Astrocyte of the spinal cord (primary cell): Measurements from ENCODE around the gene STK39.
"Not testable (repeated sequence)": the region's sequence is repeated elsewhere in the genome, so short reads cannot be mapped to it uniquely, and the experiment has no call there.

Experiments used
- DNase-seq: peaks from one replicate; pipeline ENCODE4 v3.0.0; 2011; ENCODE audit warnings: low read depth, low spot score
- H3K4me3 ChIP-seq: 2 replicates; pipeline ENCODE4 v1.5.1; 2011; ENCODE audit warnings: low read depth, mild to moderate bottlenecking, low read length, moderate library complexity
- in situ Hi-C: cut with HindIII; loops from 2 replicates; pipeline ENCODE4 v1.10.0; 2017; ENCODE audit warnings: low sequenced_read_pairs
- TF ChIP-seq, protein P1 (sequence below): IDR thresholded peaks from 2 replicates; pipeline ENCODE4 v1.5.1; 2012; ENCODE audit warnings: low read depth, mild to moderate bottlenecking, low read length, inconsistent platforms

Gene STK39

DNA sequence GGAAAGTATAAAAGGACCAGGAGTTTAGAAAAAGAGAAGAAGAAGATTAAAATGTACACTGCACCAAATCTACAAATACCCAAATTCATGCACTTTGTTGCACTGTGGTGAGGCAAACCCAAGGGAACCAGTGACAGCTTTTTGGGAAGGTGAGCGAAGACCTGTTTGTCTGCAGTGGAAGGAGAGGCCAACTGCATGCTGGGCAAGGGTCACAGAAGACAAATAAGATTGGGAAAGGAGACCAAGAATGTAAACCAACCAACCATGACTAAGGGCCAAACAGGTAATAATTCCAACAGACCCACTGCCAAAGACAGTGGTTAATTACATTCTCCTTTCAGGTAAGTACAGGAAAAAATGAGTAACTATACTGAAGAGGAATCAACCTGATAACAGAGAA, 202.8 kb downstream of the STK39 start:
- no peak overlapping the region for H3K4me3 ChIP-seq
- no peak for DNase-seq
- in situ Hi-C loops, result no loop called here
- TF ChIP-seq, protein P1, sequence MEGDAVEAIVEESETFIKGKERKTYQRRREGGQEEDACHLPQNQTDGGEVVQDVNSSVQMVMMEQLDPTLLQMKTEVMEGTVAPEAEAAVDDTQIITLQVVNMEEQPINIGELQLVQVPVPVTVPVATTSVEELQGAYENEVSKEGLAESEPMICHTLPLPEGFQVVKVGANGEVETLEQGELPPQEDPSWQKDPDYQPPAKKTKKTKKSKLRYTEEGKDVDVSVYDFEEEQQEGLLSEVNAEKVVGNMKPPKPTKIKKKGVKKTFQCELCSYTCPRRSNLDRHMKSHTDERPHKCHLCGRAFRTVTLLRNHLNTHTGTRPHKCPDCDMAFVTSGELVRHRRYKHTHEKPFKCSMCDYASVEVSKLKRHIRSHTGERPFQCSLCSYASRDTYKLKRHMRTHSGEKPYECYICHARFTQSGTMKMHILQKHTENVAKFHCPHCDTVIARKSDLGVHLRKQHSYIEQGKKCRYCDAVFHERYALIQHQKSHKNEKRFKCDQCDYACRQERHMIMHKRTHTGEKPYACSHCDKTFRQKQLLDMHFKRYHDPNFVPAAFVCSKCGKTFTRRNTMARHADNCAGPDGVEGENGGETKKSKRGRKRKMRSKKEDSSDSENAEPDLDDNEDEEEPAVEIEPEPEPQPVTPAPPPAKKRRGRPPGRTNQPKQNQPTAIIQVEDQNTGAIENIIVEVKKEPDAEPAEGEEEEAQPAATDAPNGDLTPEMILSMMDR, result no peak

DNA sequence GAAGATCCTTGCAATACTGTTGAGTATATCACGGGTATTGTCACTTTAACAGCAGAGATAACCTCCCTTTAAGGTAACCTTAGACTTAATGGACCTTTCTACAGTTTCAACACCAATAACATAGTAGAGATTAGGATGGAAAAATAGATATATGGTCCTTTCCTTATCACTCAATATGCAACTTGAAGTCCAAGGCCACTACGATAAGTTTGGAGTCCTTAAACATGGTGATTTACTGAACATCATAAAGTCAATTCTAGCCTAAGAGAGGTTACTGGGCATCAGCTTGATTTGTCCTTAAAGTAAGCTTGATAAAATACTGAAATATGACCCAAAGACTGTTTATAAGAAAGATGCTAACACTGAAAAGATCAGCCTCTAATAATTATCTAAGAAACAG, 203.2 kb downstream of the STK39 start:
- H3K4me3 ChIP-seq, result no peak overlapping the region
- in situ Hi-C loops, result no loop called here
- DNase-seq, result no peak
- TF ChIP-seq, protein P1, result no peak

DNA sequence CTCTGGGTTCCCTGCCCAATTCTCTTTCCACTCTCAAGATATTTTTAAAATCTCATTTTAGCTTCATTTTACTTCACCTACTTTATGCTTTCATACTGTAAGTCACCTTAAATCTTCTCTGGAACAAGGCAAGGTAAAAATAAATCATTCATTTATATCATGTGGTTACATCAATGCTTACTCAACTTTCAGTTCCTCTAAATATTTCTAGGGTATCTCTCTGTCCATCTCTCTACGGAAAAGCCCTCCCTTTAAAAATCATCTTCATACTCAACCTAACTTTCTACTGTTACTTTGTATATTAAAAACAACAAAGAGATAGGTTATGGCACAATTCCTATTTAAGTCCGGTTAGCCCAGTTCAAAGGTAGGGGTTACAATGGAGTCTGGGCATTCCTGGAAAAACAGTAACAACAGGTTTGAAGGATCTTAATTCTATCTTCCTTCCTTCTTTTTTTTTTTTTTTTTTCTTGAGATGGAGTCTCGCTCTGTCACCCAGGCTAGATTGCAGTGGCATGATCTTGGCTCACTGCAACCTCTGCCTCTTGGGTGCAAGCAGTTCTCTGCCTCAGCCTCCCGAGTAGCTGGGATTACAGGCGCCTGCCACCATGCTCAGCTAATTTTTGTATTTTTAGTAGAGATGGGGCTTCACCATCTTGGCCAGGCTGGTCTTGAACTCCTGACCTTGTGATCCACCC, 205.1 kb downstream of the STK39 start:
- H3K4me3 ChIP-seq, DNase-seq, in situ Hi-C loops: not testable (repeated sequence)

DNA sequence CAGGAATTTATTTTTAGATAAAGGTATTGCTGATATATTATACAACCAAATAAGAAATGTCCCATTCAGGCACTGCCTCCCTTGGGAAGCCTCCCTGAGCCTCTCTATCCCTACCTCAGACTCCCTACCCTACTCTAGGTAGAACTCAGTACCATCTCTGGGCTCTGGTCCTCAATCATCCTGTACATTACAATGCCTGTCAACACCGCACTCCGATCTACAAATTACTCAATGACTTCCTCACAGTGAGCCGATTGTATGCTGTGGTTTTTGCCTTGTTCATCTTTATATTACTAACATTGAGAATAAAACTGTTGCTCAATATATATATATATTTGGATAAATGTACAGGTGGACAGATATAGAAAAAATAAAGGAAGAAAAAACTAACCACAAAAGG, 207.5 kb downstream of the STK39 start:
- TF ChIP-seq, protein P1, result no peak
- no peak for DNase-seq
- H3K4me3 ChIP-seq, result no peak overlapping the region
- in situ Hi-C loops, result no loop called here

DNA sequence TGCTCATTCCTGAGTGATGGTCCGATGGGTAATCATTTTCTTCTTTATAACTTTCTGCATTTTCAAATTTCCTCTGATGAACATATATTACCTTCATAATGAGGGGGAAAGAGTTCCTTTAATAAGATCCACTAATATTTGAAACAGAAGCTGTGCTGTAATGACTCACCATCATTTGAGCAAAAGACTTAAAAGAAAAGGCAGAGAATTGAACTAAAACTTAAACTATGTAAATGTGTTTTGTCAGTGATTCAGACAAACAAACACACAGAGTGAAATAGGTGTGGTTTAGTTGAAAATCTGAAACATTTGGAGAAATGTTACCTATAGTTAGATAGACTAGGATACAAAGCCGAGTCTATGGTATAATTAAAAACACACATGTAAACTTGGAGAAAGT, 209.6 kb downstream of the STK39 start:
- TF ChIP-seq, protein P1, result no peak
- in situ Hi-C loops, result no loop called here
- peak; percentile 33 for DNase-seq
- no peak overlapping the region for H3K4me3 ChIP-seq

DNA sequence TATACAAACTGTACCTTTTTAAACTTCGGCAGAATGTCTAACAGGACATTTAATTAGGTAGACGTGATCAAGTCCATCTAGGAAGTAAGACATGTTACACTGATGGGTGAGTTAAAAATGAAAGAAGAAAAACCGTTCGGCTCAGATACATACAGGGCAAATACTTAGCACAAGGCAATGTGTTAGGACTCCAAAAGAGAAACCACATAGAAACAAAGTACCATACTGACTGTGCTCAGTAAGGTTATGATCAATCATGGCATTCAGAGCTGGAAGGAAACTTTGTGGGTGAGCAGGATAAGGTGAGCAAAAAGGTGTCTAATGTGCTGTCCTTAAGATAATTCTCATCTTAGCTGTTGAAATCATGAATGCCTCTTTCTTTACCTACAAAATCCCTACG, 211.9 kb downstream of the STK39 start:
- TF ChIP-seq, protein P1, result no peak
- DNase-seq, result no peak
- in situ Hi-C loops, result no loop called here
- H3K4me3 ChIP-seq, result no peak overlapping the region

DNA sequence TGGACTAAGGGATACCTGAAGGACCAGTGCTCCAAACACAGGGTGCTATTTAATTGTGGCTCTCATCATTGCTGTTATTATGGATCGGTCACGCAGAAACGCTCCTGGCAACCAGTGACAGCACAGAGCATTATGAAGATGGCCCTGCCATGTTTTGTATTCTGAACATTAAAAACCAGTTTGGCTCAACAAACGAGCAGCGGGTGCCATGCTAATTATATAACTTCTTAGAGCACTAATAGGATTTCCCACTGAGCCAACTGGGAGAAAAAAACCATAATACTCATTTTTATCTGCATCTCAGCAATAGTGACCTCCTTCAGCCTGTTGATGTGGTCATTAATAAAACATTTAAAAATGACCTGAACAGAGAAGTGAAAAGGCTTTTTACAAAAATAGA, 212.8 kb downstream of the STK39 start:
- no peak overlapping the region for H3K4me3 ChIP-seq
- in situ Hi-C loops, result no loop called here
- TF ChIP-seq, protein P1, result no peak
- no peak for DNase-seq
